Progenitor cell of endocrine pancreas (in vitro differentiated cells): ENCODE data around the gene BATF. TPM values are rescaled to one million over a fixed set of nuclear protein-coding genes. Genes with fewer than 3 reads are reported as not detected.

ENCODE experiments used
- DNase-seq: peaks from one replicate; pipeline ENCODE4 v3.0.0; 2021; ENCODE audit warnings: low spot score; ENCODE audit not compliant: unreplicated experiment
- H3K27ac Mint-ChIP-seq: 2 replicates; pipeline ENCODE4 v1.8.0; 2021; ENCODE audit warnings: mild to moderate bottlenecking, moderate library complexity, mixed read lengths
- H3K27me3 Mint-ChIP-seq: 2 replicates; pipeline ENCODE4 v1.8.0; 2021; ENCODE audit warnings: mixed read lengths
- H3K36me3 Mint-ChIP-seq: 2 replicates; pipeline ENCODE4 v1.8.0; 2022; ENCODE audit warnings: mixed read lengths; ENCODE audit not compliant: insufficient read depth
- H3K4me1 Mint-ChIP-seq: 2 replicates; pipeline ENCODE4 v1.8.0; 2021; ENCODE audit warnings: low read depth, mixed read lengths
- H3K4me3 Mint-ChIP-seq: 2 replicates; pipeline ENCODE4 v1.8.0; 2021; ENCODE audit warnings: low read depth, mild to moderate bottlenecking, moderate library complexity, mixed read lengths
- H3K9me3 Mint-ChIP-seq: 2 replicates; pipeline ENCODE4 v1.8.0; 2021; ENCODE audit warnings: low read depth, mixed read lengths
- CTCF ChIP-seq: fragments of 200-600 bp; sonication (generic); IDR thresholded peaks from one replicate; pipeline ENCODE4 v1.5.0; 2021; ENCODE audit warnings: antibody characterized with exemption, mild to moderate bottlenecking; ENCODE audit not compliant: unreplicated experiment
- total RNA-seq: library from RNA; stranded (reverse); gene quantifications from 2 replicates; pipeline ENCODE4 v1.2.1, GENCODE V29; 2021

BATF gene
- total RNA-seq, 1 donor from 2014 or later, result not detected

- no peaks in the 10 kb centered on the region for H3K27me3 Mint-ChIP-seq
- H3K36me3 Mint-ChIP-seq, result no peaks in the 10 kb centered on the region
- no peak overlapping the region for H3K27ac Mint-ChIP-seq
- TF ChIP-seq CTCF, result no peak
- DNase-seq, result no peak
- H3K4me3 Mint-ChIP-seq, result no peak overlapping the region
- H3K9me3 Mint-ChIP-seq, result no peaks in the 10 kb centered on the region
- no peaks in the 10 kb centered on the region for H3K4me1 Mint-ChIP-seq
These were observed 26.9 kb upstream of the BATF start for GRCh38 chr14:75495399-75495798.

- no peaks in the 10 kb centered on the region for H3K36me3 Mint-ChIP-seq
- no peaks in the 10 kb centered on the region for H3K27me3 Mint-ChIP-seq
- H3K27ac Mint-ChIP-seq, result no peak overlapping the region
- no peak for TF ChIP-seq CTCF
- H3K9me3 Mint-ChIP-seq, result no peaks in the 10 kb centered on the region
- no peaks in the 10 kb centered on the region for H3K4me1 Mint-ChIP-seq
- no peak for DNase-seq
- no peak overlapping the region for H3K4me3 Mint-ChIP-seq
These were observed 26.4 kb upstream of the BATF start for GRCh38 chr14:75495882-75496281.

GRCh38 chr14:75496755-75497154 lies 25.5 kb upstream of the BATF start:
- H3K4me3 Mint-ChIP-seq, result no peak overlapping the region

GRCh38 chr14:75497191-75497590 lies 25.1 kb upstream of the BATF start:
- no peak for DNase-seq
- Mint-ChIP-seq H3K9me3 (no peaks in the 10 kb centered on the region), H3K27ac (no peak overlapping the region), H3K4me1 (no peaks in the 10 kb centered on the region), H3K36me3 (no peaks in the 10 kb centered on the region), H3K27me3 (no peaks in the 10 kb centered on the region), H3K4me3 (no peak overlapping the region)
- no peak for TF ChIP-seq CTCF

More at GRCh38 chr14:75496755-75497154, 25.5 kb upstream of the BATF start:
- H3K27ac Mint-ChIP-seq, result no peak overlapping the region
- H3K27me3 Mint-ChIP-seq, result no peaks in the 10 kb centered on the region
- DNase-seq, result no peak
- no peaks in the 10 kb centered on the region for H3K4me1 Mint-ChIP-seq
- no peak for TF ChIP-seq CTCF
- H3K9me3 Mint-ChIP-seq, result no peaks in the 10 kb centered on the region
- H3K36me3 Mint-ChIP-seq, result no peaks in the 10 kb centered on the region

- no peaks in the 10 kb centered on the region for H3K27me3 Mint-ChIP-seq
- no peak for TF ChIP-seq CTCF
- no peak overlapping the region for H3K4me3 Mint-ChIP-seq
- no peak overlapping the region for H3K27ac Mint-ChIP-seq
- no peak for DNase-seq
- H3K9me3 Mint-ChIP-seq, result no peaks in the 10 kb centered on the region
- no peaks in the 10 kb centered on the region for H3K4me1 Mint-ChIP-seq
- no peaks in the 10 kb centered on the region for H3K36me3 Mint-ChIP-seq
These were observed 24.6 kb upstream of the BATF start for GRCh38 chr14:75497701-75498100.
